Neural cell (in vitro differentiated cells): Measurements from ENCODE around the gene CLNK. TPM values are rescaled to one million over a fixed set of nuclear protein-coding genes. Genes with fewer than 3 reads are reported as not detected.

Experiments used
- H2AFZ ChIP-seq: fragments of 200-600, 300-800 bp; sonication (generic), shearing (Covaris generic); 2 replicates; pipeline ENCODE4 v1.6.0; 2014; ENCODE audit warnings: low read depth, mild to moderate bottlenecking, antibody characterized with exemption, low read length, moderate library complexity
- H3F3A ChIP-seq: fragments of 200-600 bp; shearing (Covaris generic); 2 replicates; pipeline ENCODE4 v1.6.1; 2016; ENCODE audit warnings: mild to moderate bottlenecking, moderate library complexity, mixed read lengths, antibody characterized with exemption, low read length; ENCODE audit not compliant: insufficient read depth, poor library complexity, severe bottlenecking
- H3K27ac ChIP-seq: fragments of 200-600, 300-800 bp; sonication (generic), shearing (Covaris generic); 2 replicates; pipeline ENCODE4 v1.5.1; 2014; ENCODE audit warnings: mild to moderate bottlenecking, low read length, moderate library complexity
- H3K27me3 ChIP-seq: fragments of 300-800, 200-600 bp; sonication (generic), shearing (Covaris generic); 2 replicates; pipeline ENCODE4 v1.6.0; 2014; ENCODE audit warnings: mild to moderate bottlenecking, low read depth, low read length, moderate library complexity; ENCODE audit not compliant: insufficient read depth
- H3K36me3 ChIP-seq: fragments of 300-800, 200-600 bp; sonication (generic), shearing (Covaris generic); 2 replicates; pipeline ENCODE4 v1.5.1; 2014; ENCODE audit warnings: mild to moderate bottlenecking, antibody characterized with exemption, low read length, moderate library complexity; ENCODE audit not compliant: insufficient read depth
- H3K4me2 ChIP-seq: fragments of 300-800, 200-600 bp; sonication (generic), shearing (Covaris generic); 2 replicates; pipeline ENCODE4 v1.6.0; 2014; ENCODE audit warnings: mild to moderate bottlenecking, low read length
- H3K4me3 ChIP-seq: fragments of 300-800, 200-600 bp; sonication (generic), shearing (Covaris generic); 2 replicates; pipeline ENCODE4 v1.5.1; 2014; ENCODE audit warnings: mild to moderate bottlenecking, low read length, moderate library complexity
- H3K79me2 ChIP-seq: fragments of 200-600 bp; shearing (Covaris generic); replicated peaks from 2 replicates; pipeline ENCODE4 v1.6.0; 2014; ENCODE audit warnings: mild to moderate bottlenecking, low read length, moderate library complexity; ENCODE audit not compliant: insufficient read depth
- H3K9ac ChIP-seq: fragments of 300-800, 200-600 bp; sonication (generic), shearing (Covaris generic); 2 replicates; pipeline ENCODE4 v1.6.1; 2016; ENCODE audit warnings: mild to moderate bottlenecking, low read length, mixed read lengths
- H3K9me2 ChIP-seq: fragments of 200-600 bp; shearing (Covaris generic); 2 replicates; pipeline ENCODE4 v1.6.1; 2016; ENCODE audit warnings: mild to moderate bottlenecking, low read length, mixed read lengths; ENCODE audit not compliant: insufficient read depth
- H3K9me3 ChIP-seq: fragments of 200-600, 300-800 bp; sonication (generic), shearing (Covaris generic); 2 replicates; pipeline ENCODE4 v1.6.1; 2016; ENCODE audit warnings: mild to moderate bottlenecking, mixed run types, low read length, moderate library complexity, mixed read lengths
- H4K20me1 ChIP-seq: fragments of 200-600 bp; shearing (Covaris generic); 2 replicates; pipeline ENCODE4 v1.6.1; 2016; ENCODE audit warnings: mild to moderate bottlenecking, mixed run types; ENCODE audit not compliant: insufficient read depth
- EP300 ChIP-seq: fragments of 450-650 bp; conservative IDR thresholded peaks from 2 replicates; pipeline ENCODE4 v1.6.1; 2014; ENCODE audit warnings: antibody characterized with exemption, mild to moderate bottlenecking, moderate library complexity; ENCODE audit not compliant: poor library complexity, severe bottlenecking
- EZH2 ChIP-seq: fragments of 200-600, 300-800 bp; shearing (Covaris generic), sonication (generic); IDR thresholded peaks from 2 replicates; pipeline ENCODE4 v1.6.1; 2014; ENCODE audit warnings: antibody characterized with exemption, low read length, borderline replicate concordance, mild to moderate bottlenecking; ENCODE audit not compliant: insufficient read depth, poor library complexity, severe bottlenecking
- MXI1 ChIP-seq: fragments of 450-650 bp; conservative IDR thresholded peaks from 2 replicates; pipeline ENCODE4 v1.6.1; 2014; ENCODE audit warnings: antibody characterized with exemption, mild to moderate bottlenecking; ENCODE audit not compliant: poor library complexity, severe bottlenecking
- POLR2AphosphoS5 ChIP-seq: IDR thresholded peaks from 2 replicates; pipeline ENCODE4 v1.6.1; 2012
- RAD21 ChIP-seq: fragments of 450-650 bp; conservative IDR thresholded peaks from 2 replicates; pipeline ENCODE4 v1.6.1; 2014; ENCODE audit warnings: antibody characterized with exemption, mild to moderate bottlenecking, moderate library complexity
- SMC3 ChIP-seq: fragments of 450-650 bp; conservative IDR thresholded peaks from 2 replicates; pipeline ENCODE4 v1.6.1; 2014; ENCODE audit warnings: antibody characterized with exemption, mild to moderate bottlenecking, moderate library complexity; ENCODE audit not compliant: poor library complexity
- TAF1 ChIP-seq: IDR thresholded peaks from 2 replicates; pipeline ENCODE4 v1.6.1; 2012; ENCODE audit warnings: low read depth
- polyA plus RNA-seq: library from polyadenylated mRNA; depleted of rRNA; stranded (reverse); fragments of >200 nt; gene quantifications from 2 replicates; pipeline ENCODE4 v1.2.3, GENCODE V29; 2014
- TF ChIP-seq, protein P1 (sequence below): IDR thresholded peaks from 2 replicates; pipeline ENCODE4 v1.6.1; 2012; ENCODE audit warnings: borderline replicate concordance
- TF ChIP-seq, protein P2 (sequence below): fragments of 450-650 bp; IDR thresholded peaks from 2 replicates; pipeline ENCODE4 v1.5.1; 2014; ENCODE audit warnings: antibody characterized with exemption, mild to moderate bottlenecking, moderate library complexity; ENCODE audit not compliant: poor library complexity, severe bottlenecking

CLNK gene
- polyA plus RNA-seq, 1 donor from 2014 or later, result not detected

- Histone ChIP-seq H3K27ac (no peak overlapping the region), H3K36me3 (no peaks in the 10 kb centered on the region), H3K79me2 (no peaks in the 10 kb centered on the region), H3F3A (no peaks in the 10 kb centered on the region), H3K27me3 (no peaks in the 10 kb centered on the region), H3K9me3 (no peaks in the 10 kb centered on the region), H2AFZ (no peak overlapping the region), H3K9ac (no peak overlapping the region), H3K4me2 (no peak overlapping the region), H3K9me2 (no peaks in the 10 kb centered on the region), H3K4me3 (no peak overlapping the region), H4K20me1 (no peaks in the 10 kb centered on the region)
- no peak for TF ChIP-seq SMC3
- no peak for TF ChIP-seq POLR2AphosphoS5
- TF ChIP-seq EZH2, result no peak
- TF ChIP-seq RAD21, result no peak
- TF ChIP-seq, protein P1, sequence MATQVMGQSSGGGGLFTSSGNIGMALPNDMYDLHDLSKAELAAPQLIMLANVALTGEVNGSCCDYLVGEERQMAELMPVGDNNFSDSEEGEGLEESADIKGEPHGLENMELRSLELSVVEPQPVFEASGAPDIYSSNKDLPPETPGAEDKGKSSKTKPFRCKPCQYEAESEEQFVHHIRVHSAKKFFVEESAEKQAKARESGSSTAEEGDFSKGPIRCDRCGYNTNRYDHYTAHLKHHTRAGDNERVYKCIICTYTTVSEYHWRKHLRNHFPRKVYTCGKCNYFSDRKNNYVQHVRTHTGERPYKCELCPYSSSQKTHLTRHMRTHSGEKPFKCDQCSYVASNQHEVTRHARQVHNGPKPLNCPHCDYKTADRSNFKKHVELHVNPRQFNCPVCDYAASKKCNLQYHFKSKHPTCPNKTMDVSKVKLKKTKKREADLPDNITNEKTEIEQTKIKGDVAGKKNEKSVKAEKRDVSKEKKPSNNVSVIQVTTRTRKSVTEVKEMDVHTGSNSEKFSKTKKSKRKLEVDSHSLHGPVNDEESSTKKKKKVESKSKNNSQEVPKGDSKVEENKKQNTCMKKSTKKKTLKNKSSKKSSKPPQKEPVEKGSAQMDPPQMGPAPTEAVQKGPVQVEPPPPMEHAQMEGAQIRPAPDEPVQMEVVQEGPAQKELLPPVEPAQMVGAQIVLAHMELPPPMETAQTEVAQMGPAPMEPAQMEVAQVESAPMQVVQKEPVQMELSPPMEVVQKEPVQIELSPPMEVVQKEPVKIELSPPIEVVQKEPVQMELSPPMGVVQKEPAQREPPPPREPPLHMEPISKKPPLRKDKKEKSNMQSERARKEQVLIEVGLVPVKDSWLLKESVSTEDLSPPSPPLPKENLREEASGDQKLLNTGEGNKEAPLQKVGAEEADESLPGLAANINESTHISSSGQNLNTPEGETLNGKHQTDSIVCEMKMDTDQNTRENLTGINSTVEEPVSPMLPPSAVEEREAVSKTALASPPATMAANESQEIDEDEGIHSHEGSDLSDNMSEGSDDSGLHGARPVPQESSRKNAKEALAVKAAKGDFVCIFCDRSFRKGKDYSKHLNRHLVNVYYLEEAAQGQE, result no peak
- TF ChIP-seq EP300, result no peak
- TF ChIP-seq MXI1, result no peak
- TF ChIP-seq, protein P2, sequence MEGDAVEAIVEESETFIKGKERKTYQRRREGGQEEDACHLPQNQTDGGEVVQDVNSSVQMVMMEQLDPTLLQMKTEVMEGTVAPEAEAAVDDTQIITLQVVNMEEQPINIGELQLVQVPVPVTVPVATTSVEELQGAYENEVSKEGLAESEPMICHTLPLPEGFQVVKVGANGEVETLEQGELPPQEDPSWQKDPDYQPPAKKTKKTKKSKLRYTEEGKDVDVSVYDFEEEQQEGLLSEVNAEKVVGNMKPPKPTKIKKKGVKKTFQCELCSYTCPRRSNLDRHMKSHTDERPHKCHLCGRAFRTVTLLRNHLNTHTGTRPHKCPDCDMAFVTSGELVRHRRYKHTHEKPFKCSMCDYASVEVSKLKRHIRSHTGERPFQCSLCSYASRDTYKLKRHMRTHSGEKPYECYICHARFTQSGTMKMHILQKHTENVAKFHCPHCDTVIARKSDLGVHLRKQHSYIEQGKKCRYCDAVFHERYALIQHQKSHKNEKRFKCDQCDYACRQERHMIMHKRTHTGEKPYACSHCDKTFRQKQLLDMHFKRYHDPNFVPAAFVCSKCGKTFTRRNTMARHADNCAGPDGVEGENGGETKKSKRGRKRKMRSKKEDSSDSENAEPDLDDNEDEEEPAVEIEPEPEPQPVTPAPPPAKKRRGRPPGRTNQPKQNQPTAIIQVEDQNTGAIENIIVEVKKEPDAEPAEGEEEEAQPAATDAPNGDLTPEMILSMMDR, result no peak
- no peak for TF ChIP-seq TAF1
Measured at GRCh38 chr4:10715696-10716095, 31.1 kb upstream of the CLNK start.

DNA sequence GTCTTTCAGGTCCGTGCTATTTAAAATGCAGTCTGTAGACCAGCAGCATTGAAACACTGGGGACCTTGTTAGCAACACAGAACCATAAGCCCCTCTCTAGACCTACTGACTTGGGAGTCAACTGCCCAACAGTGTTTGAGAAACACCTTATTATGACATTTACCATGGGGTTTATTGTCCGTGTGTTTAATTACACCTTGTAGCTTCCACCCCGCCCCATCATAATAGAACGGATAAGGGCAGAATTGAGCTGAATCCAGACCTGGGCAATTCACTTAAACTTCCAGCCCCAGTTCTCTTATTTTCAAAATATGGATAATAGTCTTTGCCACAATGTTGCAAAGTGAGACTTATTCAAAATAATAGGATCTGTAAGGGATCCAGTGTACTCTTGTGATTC, 30.6 kb upstream of the CLNK start:
- Histone ChIP-seq H3K27ac (no peak overlapping the region), H4K20me1 (no peaks in the 10 kb centered on the region), H3K36me3 (no peaks in the 10 kb centered on the region), H3K9ac (no peak overlapping the region), H3K9me3 (no peaks in the 10 kb centered on the region), H3K4me2 (no peak overlapping the region), H3K27me3 (no peaks in the 10 kb centered on the region), H3K4me3 (no peak overlapping the region), H3F3A (no peaks in the 10 kb centered on the region), H3K79me2 (no peaks in the 10 kb centered on the region), H2AFZ (no peak overlapping the region), H3K9me2 (no peaks in the 10 kb centered on the region)
- TF ChIP-seq RAD21 (no peak), MXI1 (no peak), EZH2 (no peak), POLR2AphosphoS5 (no peak), EP300 (no peak), SMC3 (no peak), TAF1 (no peak)
- TF ChIP-seq, protein P2, result no peak
- TF ChIP-seq, protein P1, result no peak
